IMR-90 (cell line): Measurements from ENCODE around the gene CAMK2B.

Source experiments
- CTCF ChIP-seq: conservative IDR thresholded peaks from 2 replicates; pipeline ENCODE4 v1.5.1; 2012; ENCODE audit warnings: mild to moderate bottlenecking, low read depth, low read length, improper control_type of control experiment
- RFX5 ChIP-seq: IDR thresholded peaks from 2 replicates; pipeline ENCODE4 v1.8.0; 2012; ENCODE audit warnings: low read depth, mild to moderate bottlenecking, low read length, moderate library complexity

GRCh38 chr7:44224974-44225565 is 100.3 kb downstream of the CAMK2B start:
- TF ChIP-seq CTCF = no peak
- TF ChIP-seq RFX5 = no peak
